SK-N-SH treated with all-trans-retinoic acid at 6 μM for 48 hours (cell line): ENCODE measurements around the gene L3HYPDH.

Source experiments
- BACH2 ChIP-seq: fragments of 250-450 bp; sonication (Bioruptor Pico); IDR thresholded peaks from 2 replicates; pipeline ENCODE4 v1.9.0; 2021; ENCODE audit warnings: mild to moderate bottlenecking, borderline replicate concordance
- ESRRG ChIP-seq: fragments of 250-450 bp; sonication (Bioruptor Pico); IDR thresholded peaks from 2 replicates; pipeline ENCODE4 v1.6.1; 2021; ENCODE audit warnings: mild to moderate bottlenecking
- RARB ChIP-seq: fragments of 250-450 bp; sonication (Bioruptor Pico); IDR thresholded peaks from 2 replicates; pipeline ENCODE4 v1.8.0; 2021; ENCODE audit warnings: mild to moderate bottlenecking, moderate library complexity
- ZC3H10 ChIP-seq: fragments of 250-450 bp; sonication (Bioruptor Pico); IDR thresholded peaks from 2 replicates; pipeline ENCODE4 v1.5.1; 2021; ENCODE audit warnings: mild to moderate bottlenecking, moderate library complexity
- ZFP3 ChIP-seq: fragments of 250-450 bp; sonication (Bioruptor Pico); IDR thresholded peaks from 2 replicates; pipeline ENCODE4 v1.5.0; 2020; ENCODE audit warnings: mild to moderate bottlenecking, moderate library complexity
- TF ChIP-seq, protein P1 (sequence below): fragments of 250-450 bp; sonication (Bioruptor Pico); IDR thresholded peaks from 2 replicates; pipeline ENCODE4 v1.5.0; 2020; ENCODE audit warnings: mild to moderate bottlenecking, moderate library complexity
- TF ChIP-seq, protein P2 (sequence below): fragments of 250-450 bp; sonication (Bioruptor Pico); IDR thresholded peaks from 2 replicates; pipeline ENCODE4 v1.5.1; 2020; ENCODE audit warnings: low read depth, mild to moderate bottlenecking, moderate library complexity
- TF ChIP-seq, protein P3 (sequence below): fragments of 250-450 bp; sonication (Bioruptor Pico); IDR thresholded peaks from 2 replicates; pipeline ENCODE4 v1.8.0; 2021; ENCODE audit warnings: low read depth, mild to moderate bottlenecking, moderate library complexity, borderline replicate concordance
- TF ChIP-seq, protein P4 (sequence below): fragments of 250-450 bp; sonication (Bioruptor Pico); IDR thresholded peaks from 2 replicates; pipeline ENCODE4 v1.5.1; 2021; ENCODE audit warnings: mild to moderate bottlenecking, moderate library complexity
- TF ChIP-seq, protein P5 (sequence below): fragments of 250-450 bp; sonication (Bioruptor Pico); IDR thresholded peaks from 2 replicates; pipeline ENCODE4 v1.8.0; 2020; ENCODE audit warnings: mild to moderate bottlenecking, moderate library complexity, borderline replicate concordance

DNA sequence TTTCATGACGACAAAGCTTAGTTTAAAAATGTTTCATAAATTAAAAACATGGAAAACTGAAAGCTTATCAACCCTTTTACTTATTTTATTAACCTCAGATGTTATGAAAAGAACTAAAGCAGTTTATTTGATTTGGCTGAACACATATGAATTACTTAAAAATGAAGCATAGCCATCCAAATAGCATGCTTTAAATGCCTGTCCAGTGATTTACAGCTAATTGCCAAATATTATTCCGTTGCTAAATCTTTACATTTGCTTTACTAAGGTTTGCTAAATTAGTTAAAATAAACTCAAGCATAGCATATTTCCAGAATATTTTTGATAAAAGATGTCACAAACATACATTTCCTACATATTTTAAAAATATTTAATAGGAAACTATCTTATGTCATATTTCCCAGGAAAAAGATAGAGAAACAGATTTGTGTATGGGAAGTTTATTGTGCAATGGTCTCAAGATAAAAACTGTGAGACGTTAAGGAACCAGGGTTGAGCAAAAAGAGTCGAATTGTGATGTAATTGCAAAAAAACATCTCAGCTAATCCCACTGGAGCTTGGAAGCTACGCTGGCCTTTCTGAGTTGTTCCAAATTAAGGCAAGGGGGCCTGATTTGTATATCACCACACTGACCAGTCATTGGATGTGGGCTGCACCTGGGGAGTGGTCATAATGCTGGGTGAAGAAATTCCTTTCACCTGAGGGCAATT is 44.8 kb downstream of the L3HYPDH start:
- TF ChIP-seq, protein P1, sequence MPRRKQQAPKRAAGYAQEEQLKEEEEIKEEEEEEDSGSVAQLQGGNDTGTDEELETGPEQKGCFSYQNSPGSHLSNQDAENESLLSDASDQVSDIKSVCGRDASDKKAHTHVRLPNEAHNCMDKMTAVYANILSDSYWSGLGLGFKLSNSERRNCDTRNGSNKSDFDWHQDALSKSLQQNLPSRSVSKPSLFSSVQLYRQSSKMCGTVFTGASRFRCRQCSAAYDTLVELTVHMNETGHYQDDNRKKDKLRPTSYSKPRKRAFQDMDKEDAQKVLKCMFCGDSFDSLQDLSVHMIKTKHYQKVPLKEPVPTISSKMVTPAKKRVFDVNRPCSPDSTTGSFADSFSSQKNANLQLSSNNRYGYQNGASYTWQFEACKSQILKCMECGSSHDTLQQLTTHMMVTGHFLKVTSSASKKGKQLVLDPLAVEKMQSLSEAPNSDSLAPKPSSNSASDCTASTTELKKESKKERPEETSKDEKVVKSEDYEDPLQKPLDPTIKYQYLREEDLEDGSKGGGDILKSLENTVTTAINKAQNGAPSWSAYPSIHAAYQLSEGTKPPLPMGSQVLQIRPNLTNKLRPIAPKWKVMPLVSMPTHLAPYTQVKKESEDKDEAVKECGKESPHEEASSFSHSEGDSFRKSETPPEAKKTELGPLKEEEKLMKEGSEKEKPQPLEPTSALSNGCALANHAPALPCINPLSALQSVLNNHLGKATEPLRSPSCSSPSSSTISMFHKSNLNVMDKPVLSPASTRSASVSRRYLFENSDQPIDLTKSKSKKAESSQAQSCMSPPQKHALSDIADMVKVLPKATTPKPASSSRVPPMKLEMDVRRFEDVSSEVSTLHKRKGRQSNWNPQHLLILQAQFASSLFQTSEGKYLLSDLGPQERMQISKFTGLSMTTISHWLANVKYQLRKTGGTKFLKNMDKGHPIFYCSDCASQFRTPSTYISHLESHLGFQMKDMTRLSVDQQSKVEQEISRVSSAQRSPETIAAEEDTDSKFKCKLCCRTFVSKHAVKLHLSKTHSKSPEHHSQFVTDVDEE (CRISPR knock-in tag), result no peak
- TF ChIP-seq RARB (CRISPR knock-in tag) (no peak), BACH2 (CRISPR knock-in tag) (no peak), ZC3H10 (CRISPR knock-in tag) (no peak), ZFP3 (CRISPR knock-in tag) (no peak), ESRRG (no peak)
- TF ChIP-seq, protein P2, sequence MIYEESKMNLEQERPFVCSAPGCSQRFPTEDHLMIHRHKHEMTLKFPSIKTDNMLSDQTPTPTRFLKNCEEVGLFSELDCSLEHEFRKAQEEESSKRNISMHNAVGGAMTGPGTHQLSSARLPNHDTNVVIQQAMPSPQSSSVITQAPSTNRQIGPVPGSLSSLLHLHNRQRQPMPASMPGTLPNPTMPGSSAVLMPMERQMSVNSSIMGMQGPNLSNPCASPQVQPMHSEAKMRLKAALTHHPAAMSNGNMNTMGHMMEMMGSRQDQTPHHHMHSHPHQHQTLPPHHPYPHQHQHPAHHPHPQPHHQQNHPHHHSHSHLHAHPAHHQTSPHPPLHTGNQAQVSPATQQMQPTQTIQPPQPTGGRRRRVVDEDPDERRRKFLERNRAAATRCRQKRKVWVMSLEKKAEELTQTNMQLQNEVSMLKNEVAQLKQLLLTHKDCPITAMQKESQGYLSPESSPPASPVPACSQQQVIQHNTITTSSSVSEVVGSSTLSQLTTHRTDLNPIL, result no peak
- TF ChIP-seq, protein P3, sequence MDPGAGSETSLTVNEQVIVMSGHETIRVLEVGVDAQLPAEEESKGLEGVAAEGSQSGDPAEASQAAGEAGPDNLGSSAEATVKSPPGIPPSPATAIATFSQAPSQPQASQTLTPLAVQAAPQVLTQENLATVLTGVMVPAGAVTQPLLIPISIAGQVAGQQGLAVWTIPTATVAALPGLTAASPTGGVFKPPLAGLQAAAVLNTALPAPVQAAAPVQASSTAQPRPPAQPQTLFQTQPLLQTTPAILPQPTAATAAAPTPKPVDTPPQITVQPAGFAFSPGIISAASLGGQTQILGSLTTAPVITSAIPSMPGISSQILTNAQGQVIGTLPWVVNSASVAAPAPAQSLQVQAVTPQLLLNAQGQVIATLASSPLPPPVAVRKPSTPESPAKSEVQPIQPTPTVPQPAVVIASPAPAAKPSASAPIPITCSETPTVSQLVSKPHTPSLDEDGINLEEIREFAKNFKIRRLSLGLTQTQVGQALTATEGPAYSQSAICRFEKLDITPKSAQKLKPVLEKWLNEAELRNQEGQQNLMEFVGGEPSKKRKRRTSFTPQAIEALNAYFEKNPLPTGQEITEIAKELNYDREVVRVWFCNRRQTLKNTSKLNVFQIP (CRISPR knock-in tag), result no peak
- TF ChIP-seq, protein P4, sequence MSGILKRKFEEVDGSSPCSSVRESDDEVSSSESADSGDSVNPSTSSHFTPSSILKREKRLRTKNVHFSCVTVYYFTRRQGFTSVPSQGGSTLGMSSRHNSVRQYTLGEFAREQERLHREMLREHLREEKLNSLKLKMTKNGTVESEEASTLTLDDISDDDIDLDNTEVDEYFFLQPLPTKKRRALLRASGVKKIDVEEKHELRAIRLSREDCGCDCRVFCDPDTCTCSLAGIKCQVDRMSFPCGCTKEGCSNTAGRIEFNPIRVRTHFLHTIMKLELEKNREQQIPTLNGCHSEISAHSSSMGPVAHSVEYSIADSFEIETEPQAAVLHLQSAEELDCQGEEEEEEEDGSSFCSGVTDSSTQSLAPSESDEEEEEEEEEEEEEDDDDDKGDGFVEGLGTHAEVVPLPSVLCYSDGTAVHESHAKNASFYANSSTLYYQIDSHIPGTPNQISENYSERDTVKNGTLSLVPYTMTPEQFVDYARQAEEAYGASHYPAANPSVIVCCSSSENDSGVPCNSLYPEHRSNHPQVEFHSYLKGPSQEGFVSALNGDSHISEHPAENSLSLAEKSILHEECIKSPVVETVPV (CRISPR knock-in tag), result no peak
- TF ChIP-seq, protein P5, sequence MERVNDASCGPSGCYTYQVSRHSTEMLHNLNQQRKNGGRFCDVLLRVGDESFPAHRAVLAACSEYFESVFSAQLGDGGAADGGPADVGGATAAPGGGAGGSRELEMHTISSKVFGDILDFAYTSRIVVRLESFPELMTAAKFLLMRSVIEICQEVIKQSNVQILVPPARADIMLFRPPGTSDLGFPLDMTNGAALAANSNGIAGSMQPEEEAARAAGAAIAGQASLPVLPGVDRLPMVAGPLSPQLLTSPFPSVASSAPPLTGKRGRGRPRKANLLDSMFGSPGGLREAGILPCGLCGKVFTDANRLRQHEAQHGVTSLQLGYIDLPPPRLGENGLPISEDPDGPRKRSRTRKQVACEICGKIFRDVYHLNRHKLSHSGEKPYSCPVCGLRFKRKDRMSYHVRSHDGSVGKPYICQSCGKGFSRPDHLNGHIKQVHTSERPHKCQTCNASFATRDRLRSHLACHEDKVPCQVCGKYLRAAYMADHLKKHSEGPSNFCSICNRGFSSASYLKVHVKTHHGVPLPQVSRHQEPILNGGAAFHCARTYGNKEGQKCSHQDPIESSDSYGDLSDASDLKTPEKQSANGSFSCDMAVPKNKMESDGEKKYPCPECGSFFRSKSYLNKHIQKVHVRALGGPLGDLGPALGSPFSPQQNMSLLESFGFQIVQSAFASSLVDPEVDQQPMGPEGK, result no peak
